ENCODE results near the gene PSMA5.

- TF ChIP-seq CTCF (IDR thresholded peaks at IDR 0.05), result no peak
- no peak for TF ChIP-seq POLR2A (IDR thresholded peaks at IDR 0.05)
Measured at GRCh38 chr1:109438798-109439297, 12.6 kb upstream of the PSMA5 start.

Measured in thyroid gland (tissue), 4 donors.